ENCODE measurements around the gene TBXAS1. TPM values are rescaled to one million over a fixed set of nuclear protein-coding genes. Genes with fewer than 3 reads are reported as not detected.

Gene TBXAS1
- total and polyA plus RNA-seq, 2 of the 8 experiments (the other 6 are each of a cell fraction or from before 2014, with no cell fraction given), result 0.86 to 2.1 TPM

GRCh38 chr7:139901901-139902300, 72.8 kb downstream of the TBXAS1 start (continued):
- TF ChIP-seq SIRT6 (IDR thresholded peaks at IDR 0.05; ENCODE audit: low read length) (no peak), EP300 (IDR thresholded peaks at IDR 0.05; ENCODE audit: borderline replicate concordance in 1 of 2, low read depth in 2 of 2, low read length in 2 of 2) (no peak), BCL11A (IDR thresholded peaks at IDR 0.05; ENCODE audit: low read depth in 2 of 2, low read length in 2 of 2) (no peak), SP1 (IDR thresholded peaks at IDR 0.05; ENCODE audit: low read depth, low read length) (no peak), SAP30 (IDR thresholded peaks at IDR 0.05; ENCODE audit: insufficient read depth, insufficient replicate concordance, low read length) (no peak), POLR2AphosphoS5 (IDR thresholded peaks at IDR 0.05; ENCODE audit: low read depth, low read length) (no peak)

All from H1 (cell line).